Kidney (tissue), 14 donors: Measurements from ENCODE around the gene PRXL2A. TPM values are rescaled to one million over a fixed set of nuclear protein-coding genes. Genes with fewer than 3 reads are reported as not detected.
"Not testable (repeated sequence)": the region's sequence is repeated elsewhere in the genome, so short reads cannot be mapped to it uniquely, and the experiment has no call there.

Source experiments
- DNase-seq, 5 donors: peaks; one replicate each; pipeline ENCODE4 v3.0.0-alpha.2; 2013 to 2020
- FAIRE-seq: peaks from 2 replicates; lab custom pipeline; 2012; peaks lifted over from hg19 to GRCh38; lab: Jason Lieb, UNC
- H3K27ac ChIP-seq, 2 donors: one replicate each; pipeline ENCODE4 v1.7.0; 2013; ENCODE audit warnings: low read depth in 2 of 2, low read length in 2 of 2, inconsistent platforms in 1 of 2
- H3K27me3 ChIP-seq: one replicate; pipeline ENCODE4 v1.7.1; 2013; ENCODE audit warnings: low read length, inconsistent platforms; ENCODE audit not compliant: control insufficient read depth, insufficient read depth
- H3K36me3 ChIP-seq, 3 donors: one replicate each; pipeline versions ENCODE4 v1.7.0 to v1.7.1; 2013; ENCODE audit warnings: low read length in 3 of 3, control low read depth in 1 of 3, inconsistent platforms in 1 of 3; ENCODE audit not compliant: insufficient read depth in 3 of 3, control insufficient read depth in 2 of 3
- H3K4me1 ChIP-seq, 3 donors: one replicate each; pipeline versions ENCODE4 v1.7.0 to v1.7.1; 2013; ENCODE audit warnings: low read length in 3 of 3, inconsistent platforms in 1 of 3, low read depth in 1 of 3; ENCODE audit not compliant: control insufficient read depth in 2 of 3, insufficient read depth in 2 of 3
- H3K4me3 ChIP-seq, 3 donors: one replicate each; pipeline versions ENCODE4 v1.7.0 to v1.8.1; 2013; ENCODE audit warnings: low read length in 3 of 3, control low read depth in 1 of 3, inconsistent platforms in 1 of 3
- H3K9ac ChIP-seq, 3 donors: one replicate each; pipeline versions ENCODE4 v1.7.0 to v1.7.1; 2013; ENCODE audit warnings: low read length in 3 of 3, control low read depth in 1 of 3, inconsistent platforms in 1 of 3
- H3K9me3 ChIP-seq, 3 donors: one replicate each; pipeline versions ENCODE4 v1.7.0 to v1.7.1; 2013; ENCODE audit warnings: low read length in 3 of 3, control low read depth in 1 of 3, inconsistent platforms in 1 of 3; ENCODE audit not compliant: control insufficient read depth in 2 of 3, insufficient read depth in 1 of 3
- CTCF ChIP-seq: IDR thresholded peaks from 3 replicates; pipeline ENCODE4 v1.5.1; 2012; ENCODE audit warnings: mild to moderate bottlenecking, moderate library complexity, borderline replicate concordance; ENCODE audit not compliant: insufficient read depth; ENCODE audit errors: extremely low read depth
- intact Hi-C: fragments of 100-400 bp; cut with DNase I; formaldehyde crosslinking; loops from one replicate; pipeline ENCODE4 v1.11.1; 2022
- polyA plus RNA-seq: library from polyadenylated mRNA; stranded (reverse); fragments of 350-450 nt; fragmentation: Illumina TruSeq; extraction: RNeasy Lipid Tissue Mini Kit (QIAGEN cat#74804); gene quantifications from one replicate; pipeline ENCODE4 v1.2.3, GENCODE V29; 2014; ENCODE audit warnings: low read depth, low replicate concordance; ENCODE audit not compliant: insufficient read depth
- total RNA-seq: library from RNA; stranded (reverse); fragmentation: NEBNext Ultra II Directional; extraction: Animal tissue kit (Norgen Biotek cat#: 25700); gene quantifications from one replicate; pipeline ENCODE4 v1.2.1, GENCODE V29; 2021
- donor health status: control.
- donor health status: control.
- donor health status: control.
- donor health status: control.
- donor health status: control.
- donor health status: DM: yes; HTN: yes; CAD: no.
- donor health status: Normal renal cell carcinoma (clear cell type).

The PRXL2A gene
- total and polyA plus RNA-seq, 2 donors from 2014 or later, result 69.4 to 101 TPM

GRCh38 chr10:80477813-80478212 is 69.5 kb downstream of the PRXL2A start:
- Histone ChIP-seq H3K9me3 (peaks cover 0 to 4% (median 0%) of the 10 kb centered on the region in 3 donors), H3K9ac (no peak overlapping the region), H3K27ac (no peak overlapping the region), H3K27me3 (no peaks in the 10 kb centered on the region), H3K4me1 (peaks cover 0 to 15% (median 14%) of the 10 kb centered on the region in 3 donors), H3K4me3 (no peak overlapping the region), H3K36me3 (peaks cover 0 to 9% (median 0%) of the 10 kb centered on the region in 3 donors)
- FAIRE-seq, result no peak
- no peak for DNase-seq
- TF ChIP-seq CTCF, result no peak
- intact Hi-C loops, result no loop called here

GRCh38 chr10:80480373-80480772 is 72.0 kb downstream of the PRXL2A start:
- intact Hi-C loops, H3K36me3 ChIP-seq, H3K27me3 ChIP-seq, DNase-seq, H3K9ac ChIP-seq, H3K4me1 ChIP-seq, H3K27ac ChIP-seq, H3K4me3 ChIP-seq, H3K9me3 ChIP-seq, FAIRE-seq: not testable (repeated sequence)

GRCh38 chr10:80480852-80481251 is 72.5 kb downstream of the PRXL2A start:
- Histone ChIP-seq H3K27me3 (no peaks in the 10 kb centered on the region), H3K4me1 (peaks cover 0 to 12% (median 10%) of the 10 kb centered on the region in 3 donors), H3K4me3 (no peak overlapping the region), H3K9me3 (peaks cover 0 to 4% (median 0%) of the 10 kb centered on the region in 3 donors), H3K9ac (no peak overlapping the region), H3K36me3 (peaks cover 0 to 9% (median 0%) of the 10 kb centered on the region in 3 donors), H3K27ac (no peak overlapping the region)
- intact Hi-C loops, result no loop called here
- no peak for TF ChIP-seq CTCF
- DNase-seq (peak in 1 of 5 donors; percentile 2), FAIRE-seq (no peak)

GRCh38 chr10:80484243-80484642 is 75.9 kb downstream of the PRXL2A start:
- intact Hi-C loops, result no loop called here
- no peak overlapping the region for H3K27ac ChIP-seq

More at GRCh38 chr10:80484243-80484642, 75.9 kb downstream of the PRXL2A start:
- no peaks in the 10 kb centered on the region for H3K27me3 ChIP-seq
- H3K4me1 ChIP-seq, result peaks cover 0 to 32% (median 27%) of the 10 kb centered on the region in 3 donors
- FAIRE-seq, result no peak
- no peaks in the 10 kb centered on the region for H3K9me3 ChIP-seq
- no peak for TF ChIP-seq CTCF
- no peak overlapping the region for H3K9ac ChIP-seq
- no peak overlapping the region for H3K4me3 ChIP-seq
- H3K36me3 ChIP-seq, result peaks cover 0 to 2% (median 0%) of the 10 kb centered on the region in 3 donors
- DNase-seq, result no peak
